ENCODE results near the gene CDK6. TPM values are rescaled to one million over a fixed set of nuclear protein-coding genes. Genes with fewer than 3 reads are reported as not detected.
"Not testable (repeated sequence)": the region's sequence is repeated elsewhere in the genome, so short reads cannot be mapped to it uniquely, and the experiment has no call there.

The CDK6 gene
- total RNA-seq = 100 to 1,000 TPM; 103 to 106 TPM

DNA sequence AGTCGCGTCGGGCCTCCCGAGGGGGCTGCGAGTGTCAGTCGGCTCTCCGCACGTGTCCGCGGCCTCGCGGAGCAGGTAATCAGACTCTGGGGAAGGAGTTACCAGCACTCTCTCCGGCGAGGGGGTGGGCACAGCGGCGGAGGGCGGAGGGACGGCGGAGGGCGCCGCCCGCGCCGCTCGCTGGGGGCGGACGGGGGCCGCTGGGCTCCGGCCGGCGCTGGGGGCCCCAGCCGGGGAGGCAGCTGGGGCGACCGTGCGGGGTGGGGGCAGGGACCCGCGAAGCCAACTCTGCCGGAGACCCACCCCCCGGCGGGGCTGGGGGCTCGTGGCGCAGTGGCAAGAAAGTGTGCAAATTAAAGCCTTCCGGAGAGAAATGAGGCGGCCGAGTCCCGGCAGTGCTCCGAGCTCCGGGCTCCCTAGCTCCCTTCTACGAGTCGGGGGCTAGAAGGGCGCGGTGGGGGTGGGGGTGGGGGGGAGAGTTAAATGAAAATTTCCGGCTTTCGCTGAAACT lies at the start of gene CDK6:
Gene CDK6 (minus strand): TSS at position 85 of the 511 bp plus-strand sequence. CDS start 3,250 bp downstream, outside the sequence.
- H3K9me3 Mint-ChIP-seq = no peaks in the 10 kb centered on the region
- peaks cover 19% of the 10 kb centered on the region for H3K4me1 Mint-ChIP-seq
- DNase-seq = peak; percentile 77
- H3K4me3 Mint-ChIP-seq = peak within 1 kb of the TSS; percentile 87
- peaks cover 32% of the 10 kb centered on the region for H3K27me3 Mint-ChIP-seq
- H3K36me3 Mint-ChIP-seq = peaks cover 27% of the 10 kb centered on the region
- H3K27ac Mint-ChIP-seq = peak within 1 kb of the TSS; percentile 91

GRCh38 chr7:92886039-92886438 lies 49.7 kb upstream of the CDK6 start:
- H3K4me3 Mint-ChIP-seq, H3K36me3 Mint-ChIP-seq: not testable (repeated sequence)

DNA sequence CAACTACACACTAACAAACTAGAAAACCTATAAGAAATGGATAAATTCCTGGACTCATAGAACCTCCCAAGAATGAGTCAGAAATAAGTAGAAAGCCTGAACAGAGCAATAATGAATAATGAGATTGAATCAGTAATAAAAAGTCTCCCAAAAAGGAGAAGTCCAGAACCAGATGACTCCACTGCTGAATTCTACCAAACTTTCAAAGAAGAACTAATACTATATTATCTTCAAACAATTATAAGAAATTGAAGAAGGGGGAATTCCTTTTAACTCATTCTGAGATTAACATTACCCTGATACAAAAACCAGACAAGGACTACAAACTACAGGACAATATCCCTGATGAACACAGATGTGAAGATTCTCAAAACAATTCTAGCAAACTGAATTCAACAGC lies 47.8 kb upstream of the CDK6 start:
- H3K9me3 Mint-ChIP-seq = peaks cover 50% of the 10 kb centered on the region
- H3K4me3 Mint-ChIP-seq = no peak overlapping the region
- H3K27ac Mint-ChIP-seq = no peak overlapping the region
- peaks cover 10% of the 10 kb centered on the region for H3K4me1 Mint-ChIP-seq
- peaks cover 8% of the 10 kb centered on the region for H3K27me3 Mint-ChIP-seq
- peaks cover 11% of the 10 kb centered on the region for H3K36me3 Mint-ChIP-seq
- DNase-seq = no peak

More at GRCh38 chr7:92886039-92886438, 49.7 kb upstream of the CDK6 start:
- H3K27me3 Mint-ChIP-seq, DNase-seq, H3K27ac Mint-ChIP-seq, H3K4me1 Mint-ChIP-seq: not testable (repeated sequence)
- H3K9me3 Mint-ChIP-seq = peaks cover 48% of the 10 kb centered on the region

- Mint-ChIP-seq H3K9me3 (peaks cover 44% of the 10 kb centered on the region), H3K27me3 (peaks cover 10% of the 10 kb centered on the region), H3K4me1 (peaks cover 10% of the 10 kb centered on the region), H3K4me3 (no peak overlapping the region), H3K27ac (no peak overlapping the region), H3K36me3 (peaks cover 11% of the 10 kb centered on the region)
- DNase-seq = no peak
Observed at GRCh38 chr7:92882760-92883159, 46.4 kb upstream of the CDK6 start.

GRCh38 chr7:92881091-92881485 lies 44.7 kb upstream of the CDK6 start:
- no peak for DNase-seq
- peaks cover 32% of the 10 kb centered on the region for H3K9me3 Mint-ChIP-seq
- peaks cover 11% of the 10 kb centered on the region for H3K36me3 Mint-ChIP-seq
- no peak overlapping the region for H3K27ac Mint-ChIP-seq
- peaks cover 11% of the 10 kb centered on the region for H3K27me3 Mint-ChIP-seq
- H3K4me3 Mint-ChIP-seq = no peak overlapping the region
- H3K4me1 Mint-ChIP-seq = peaks cover 21% of the 10 kb centered on the region

DNA sequence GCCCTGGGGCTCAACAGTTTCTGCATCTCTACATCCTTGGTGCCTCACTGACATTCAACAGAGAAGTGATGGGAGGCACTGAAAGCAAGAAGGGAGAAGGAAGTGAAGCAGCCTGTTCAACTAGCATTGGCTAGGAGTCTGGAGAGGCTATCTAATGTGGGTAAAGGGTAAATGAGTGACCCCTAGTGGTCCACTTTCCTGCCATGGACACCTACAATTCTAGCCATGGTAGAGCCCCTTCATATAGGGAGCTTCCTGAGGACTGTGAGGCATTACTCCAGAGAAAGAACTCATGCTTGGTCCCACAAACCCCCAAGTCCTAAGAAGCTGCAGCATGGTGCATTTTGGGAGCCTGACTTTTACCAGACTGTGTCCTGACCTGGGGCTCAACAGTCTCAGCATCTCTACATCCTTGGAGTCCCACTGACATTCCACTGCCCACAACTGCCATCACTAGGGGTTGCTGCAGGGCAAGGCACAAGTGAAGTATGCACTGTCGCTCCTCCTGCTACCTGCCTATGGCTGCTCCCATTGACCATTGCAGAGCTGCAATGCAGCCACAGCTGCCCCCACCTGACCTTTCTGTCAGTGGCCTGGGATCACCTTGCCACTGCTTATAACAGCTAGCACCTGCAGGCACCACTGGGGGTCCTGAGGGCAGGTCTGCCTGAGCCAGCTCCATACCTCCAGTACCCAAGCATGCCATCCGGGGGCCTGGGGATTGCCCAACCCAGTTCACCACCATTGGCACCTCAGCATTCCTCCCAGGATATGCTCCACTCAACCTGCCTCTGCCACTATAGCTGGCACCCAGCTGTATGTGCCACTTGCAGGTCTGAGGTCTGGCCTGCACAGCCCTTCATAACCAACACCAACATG lies 44.1 kb upstream of the CDK6 start:
- H3K27ac Mint-ChIP-seq = no peak overlapping the region
- H3K9me3 Mint-ChIP-seq = peaks cover 32% of the 10 kb centered on the region
- no peak for DNase-seq
- H3K4me3 Mint-ChIP-seq = no peak overlapping the region
- H3K36me3 Mint-ChIP-seq = peaks cover 11% of the 10 kb centered on the region
- peaks cover 24% of the 10 kb centered on the region for H3K4me1 Mint-ChIP-seq
- peaks cover 11% of the 10 kb centered on the region for H3K27me3 Mint-ChIP-seq

DNA sequence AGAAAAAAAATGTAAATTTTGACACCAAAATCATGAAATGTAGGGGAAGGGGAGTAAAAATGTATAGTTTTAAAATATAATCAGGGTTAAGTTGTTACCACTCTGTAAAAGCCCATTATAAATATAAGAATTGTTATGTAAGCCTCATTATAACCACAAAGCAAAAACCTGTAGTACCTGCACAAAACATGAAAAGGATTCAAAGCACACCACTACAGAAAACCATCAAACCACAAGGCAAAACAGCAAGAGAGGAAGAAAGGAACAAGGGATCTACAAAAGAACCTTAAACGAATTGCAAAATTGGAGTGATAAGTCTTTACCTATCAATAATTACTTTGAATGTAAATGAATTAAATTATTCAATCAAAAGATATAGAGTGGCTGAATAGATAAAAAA lies 41.0 kb upstream of the CDK6 start:
- H3K36me3 Mint-ChIP-seq = peaks cover 11% of the 10 kb centered on the region
- no peak for DNase-seq
- peaks cover 33% of the 10 kb centered on the region for H3K4me1 Mint-ChIP-seq
- peaks cover 15% of the 10 kb centered on the region for H3K9me3 Mint-ChIP-seq
- peaks cover 11% of the 10 kb centered on the region for H3K27me3 Mint-ChIP-seq
- H3K27ac Mint-ChIP-seq = no peak overlapping the region
- H3K4me3 Mint-ChIP-seq = no peak overlapping the region

DNA sequence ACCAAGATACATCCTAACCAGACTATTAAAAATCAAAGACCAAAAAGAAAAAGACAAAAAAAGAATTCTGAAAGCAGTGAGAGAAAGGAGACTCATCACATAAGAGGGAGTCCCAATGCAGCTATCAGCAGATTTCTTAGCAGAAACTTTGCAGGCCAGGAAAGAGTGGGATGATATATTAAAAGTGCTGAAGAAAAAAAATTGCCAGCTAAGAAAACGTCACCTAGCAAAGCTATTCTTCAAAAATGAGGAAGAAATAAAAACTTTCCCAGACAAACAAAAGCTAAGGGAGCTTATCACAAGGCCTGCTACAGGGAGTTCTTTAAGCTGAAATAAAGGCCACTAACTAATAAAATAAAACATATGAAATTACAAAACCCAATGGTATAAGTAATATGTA lies 40.5 kb upstream of the CDK6 start:
- Mint-ChIP-seq H3K27ac (no peak overlapping the region), H3K36me3 (peaks cover 8% of the 10 kb centered on the region), H3K4me1 (peaks cover 33% of the 10 kb centered on the region), H3K4me3 (no peak overlapping the region), H3K27me3 (peaks cover 7% of the 10 kb centered on the region), H3K9me3 (peaks cover 10% of the 10 kb centered on the region)
- no peak for DNase-seq

DNA sequence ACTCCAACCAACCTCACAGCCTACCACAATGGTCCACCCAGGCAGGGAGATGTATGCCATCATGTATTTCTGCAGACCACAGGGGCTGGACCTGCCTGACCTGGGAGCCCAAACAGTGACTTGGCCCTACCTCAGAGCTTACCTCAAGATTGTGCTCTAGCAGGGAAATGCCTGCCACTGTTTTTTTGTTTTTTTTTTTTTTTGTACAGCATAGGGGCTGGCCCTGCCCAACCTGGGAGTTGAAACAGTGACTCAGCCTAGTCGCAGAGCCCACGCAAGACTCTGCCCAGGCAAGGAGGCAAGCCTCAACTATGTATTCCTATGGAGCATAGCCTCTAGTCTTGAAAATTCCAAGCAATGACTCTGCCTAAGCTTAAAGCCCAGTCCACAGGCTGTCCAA lies 39.3 kb upstream of the CDK6 start:
- Mint-ChIP-seq H3K4me1 (peaks cover 29% of the 10 kb centered on the region), H3K4me3 (no peak overlapping the region), H3K27ac (no peak overlapping the region), H3K9me3 (peaks cover 7% of the 10 kb centered on the region), H3K27me3 (peaks cover 10% of the 10 kb centered on the region), H3K36me3 (peaks cover 4% of the 10 kb centered on the region)
- no peak for DNase-seq

DNA sequence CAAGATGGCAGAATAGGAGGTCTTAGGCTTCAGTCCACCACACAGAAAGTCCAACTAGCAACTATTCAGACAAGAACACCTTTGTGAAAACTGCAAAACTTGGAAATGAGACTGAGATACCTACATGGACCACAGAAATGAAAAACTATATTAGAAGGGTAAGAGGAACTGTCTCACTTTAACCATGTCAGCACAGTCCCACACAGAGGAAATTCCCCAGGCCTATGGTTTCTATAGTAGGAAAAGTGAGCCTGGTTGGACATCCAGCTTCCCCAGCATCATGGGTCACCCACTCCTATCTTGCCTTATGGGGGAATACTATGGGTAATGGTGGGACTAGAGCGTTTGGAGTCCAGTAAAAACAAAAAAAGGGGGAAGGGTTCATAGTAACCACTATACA lies 38.8 kb upstream of the CDK6 start:
- Mint-ChIP-seq H3K27ac (no peak overlapping the region), H3K36me3 (peaks cover 7% of the 10 kb centered on the region), H3K27me3 (peaks cover 14% of the 10 kb centered on the region), H3K4me3 (no peak overlapping the region), H3K9me3 (peaks cover 9% of the 10 kb centered on the region), H3K4me1 (peaks cover 29% of the 10 kb centered on the region)
- no peak for DNase-seq

- no peak overlapping the region for H3K27ac Mint-ChIP-seq
- peaks cover 9% of the 10 kb centered on the region for H3K36me3 Mint-ChIP-seq
- peaks cover 14% of the 10 kb centered on the region for H3K27me3 Mint-ChIP-seq
- peaks cover 25% of the 10 kb centered on the region for H3K4me1 Mint-ChIP-seq
- no peak overlapping the region for H3K4me3 Mint-ChIP-seq
- no peak for DNase-seq
- H3K9me3 Mint-ChIP-seq = peaks cover 11% of the 10 kb centered on the region
Observed at GRCh38 chr7:92874567-92874966, 38.2 kb upstream of the CDK6 start.

- Mint-ChIP-seq H3K4me1 (peaks cover 25% of the 10 kb centered on the region), H3K27ac (no peak overlapping the region), H3K9me3 (peaks cover 13% of the 10 kb centered on the region), H3K36me3 (peaks cover 13% of the 10 kb centered on the region), H3K4me3 (no peak overlapping the region), H3K27me3 (peaks cover 10% of the 10 kb centered on the region)
- no peak for DNase-seq
Observed at GRCh38 chr7:92873776-92874175, 37.4 kb upstream of the CDK6 start.

DNA sequence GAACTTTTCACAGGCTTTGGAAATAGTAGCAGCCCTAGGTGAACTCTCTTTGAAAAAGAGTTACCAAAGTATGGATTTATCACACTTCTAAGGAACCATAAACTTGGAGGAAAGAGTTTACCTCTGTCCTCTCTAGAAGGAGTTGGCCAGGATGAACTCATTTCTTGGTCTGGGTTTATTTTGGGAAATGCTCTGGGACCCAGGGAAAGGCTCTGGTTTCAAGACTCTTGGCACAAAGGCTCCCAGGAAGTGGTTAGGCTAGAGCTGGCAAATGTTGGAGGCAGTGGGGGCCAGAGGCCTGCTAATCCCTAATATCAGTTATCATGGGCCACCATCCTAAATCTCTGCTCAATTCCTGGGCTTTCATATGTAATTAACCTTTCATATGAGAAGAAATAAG lies 36.3 kb upstream of the CDK6 start:
- H3K27me3 Mint-ChIP-seq = peaks cover 10% of the 10 kb centered on the region
- peaks cover 20% of the 10 kb centered on the region for H3K9me3 Mint-ChIP-seq
- H3K4me3 Mint-ChIP-seq = no peak overlapping the region
- DNase-seq = no peak
- H3K4me1 Mint-ChIP-seq = peaks cover 27% of the 10 kb centered on the region
- peaks cover 20% of the 10 kb centered on the region for H3K36me3 Mint-ChIP-seq
- H3K27ac Mint-ChIP-seq = no peak overlapping the region

DNA sequence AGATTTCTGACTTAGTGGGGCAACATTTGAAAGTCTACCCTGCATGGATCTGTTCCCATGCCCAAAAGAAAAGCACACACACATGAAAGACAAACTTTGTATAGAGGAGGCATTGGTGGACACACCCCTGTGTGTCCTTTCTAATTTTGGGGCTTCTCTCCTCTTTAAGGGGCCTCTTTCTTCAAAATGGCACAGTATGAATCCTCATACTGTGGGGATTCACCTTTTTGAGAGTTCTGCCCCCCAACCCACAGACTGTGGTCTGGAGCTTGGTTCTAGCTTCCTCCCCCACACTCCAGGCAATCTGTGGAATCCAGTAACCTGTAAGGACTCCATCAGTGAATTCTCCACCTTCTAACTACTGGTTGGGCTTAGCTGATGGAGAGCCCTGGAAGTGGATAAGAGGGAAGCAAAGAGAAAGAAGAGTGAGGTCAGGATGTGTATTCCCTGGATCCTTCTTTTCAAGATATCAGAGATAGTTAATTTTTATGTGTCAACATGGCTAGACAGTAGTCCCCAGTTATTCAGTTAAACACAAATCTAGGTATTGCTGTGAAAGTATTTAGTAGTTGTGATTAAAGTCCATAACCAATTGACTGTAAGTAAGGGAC lies 32.4 kb upstream of the CDK6 start:
- no peak for DNase-seq
- peaks cover 7% of the 10 kb centered on the region for H3K27me3 Mint-ChIP-seq
- no peak overlapping the region for H3K27ac Mint-ChIP-seq
- H3K4me1 Mint-ChIP-seq = peaks cover 4% of the 10 kb centered on the region
- H3K36me3 Mint-ChIP-seq = peaks cover 26% of the 10 kb centered on the region
- H3K9me3 Mint-ChIP-seq = peaks cover 27% of the 10 kb centered on the region
- no peak overlapping the region for H3K4me3 Mint-ChIP-seq

GRCh38 chr7:92864169-92864568 lies 27.8 kb upstream of the CDK6 start:
- not testable (repeated sequence) for H3K4me3 Mint-ChIP-seq, DNase-seq, H3K4me1 Mint-ChIP-seq, H3K27ac Mint-ChIP-seq
- peaks cover 20% of the 10 kb centered on the region for H3K9me3 Mint-ChIP-seq
- H3K36me3 Mint-ChIP-seq = peaks cover 16% of the 10 kb centered on the region
- H3K27me3 Mint-ChIP-seq = peaks cover 12% of the 10 kb centered on the region

Measured in activated naive CD8-positive, alpha-beta T cell treated with anti-CD3 and anti-CD28 coated beads for 36 hours (primary cell).